ENCODE data around the gene ARRDC5. TPM values are rescaled to one million over a fixed set of nuclear protein-coding genes. Genes with fewer than 3 reads are reported as not detected.

ARRDC5 gene
- total RNA-seq, 2 experiments from 2014 or later, result 7.5 to 8.8 TPM

DNA sequence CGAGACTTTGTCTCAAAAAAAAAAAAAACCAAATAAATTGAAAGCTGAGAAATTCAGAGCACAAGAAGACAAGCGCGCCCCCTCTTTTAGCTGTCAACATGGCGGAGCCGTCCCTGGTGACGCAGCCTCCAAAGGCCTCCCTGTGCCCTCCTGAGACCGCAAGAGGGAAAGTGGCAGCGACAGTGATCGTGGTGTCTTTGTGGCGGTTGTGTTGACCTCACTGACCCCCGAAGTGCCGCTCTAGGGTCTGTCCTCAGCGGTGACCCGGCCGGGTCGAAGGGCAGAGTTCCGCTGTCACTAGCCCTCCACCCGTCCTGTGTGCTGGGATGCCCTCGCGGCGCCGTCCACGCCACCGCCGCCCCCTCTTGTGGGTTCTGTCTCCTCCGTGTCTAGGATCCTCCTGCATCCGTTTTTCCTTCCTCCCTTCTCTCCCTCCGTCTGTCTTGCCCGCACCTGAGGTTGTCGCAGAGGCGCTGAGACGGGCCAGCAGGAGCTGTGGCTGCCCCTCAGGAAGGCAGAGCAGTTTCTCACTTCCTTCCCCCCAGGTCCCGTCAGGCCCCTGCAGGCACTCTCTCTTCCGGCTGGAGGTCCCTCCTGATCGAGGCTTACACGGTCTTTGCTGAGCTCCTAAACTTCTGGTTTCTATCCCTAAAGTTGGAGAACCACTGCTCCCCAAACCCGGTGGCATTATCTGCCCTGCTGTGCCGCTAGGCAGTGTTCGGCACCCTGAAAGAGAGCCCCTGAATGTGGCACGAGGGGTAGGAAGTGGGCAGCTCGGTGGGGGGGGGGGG lies 13.8 kb upstream of the ARRDC5 start:
- Mint-ChIP-seq H3K27ac (peak overlapping the region; percentile 99), H3K4me1 (peaks cover 50% of the 10 kb centered on the region), H3K36me3 (peaks cover 47% of the 10 kb centered on the region), H3K9me3 (no peaks in the 10 kb centered on the region), H3K4me3 (peak overlapping the region; percentile 96), H3K27me3 (no peaks in the 10 kb centered on the region)
- DNase-seq (peak; percentile 72), ATAC-seq (ENCODE audit: low read depth) (peak; percentile 48)
- POLR2A ChIA-PET, result interaction anchor here (0.6 to 3.2 kb wide), 7 partner anchors 10 to 115 kb away, joined by 3 to 15 read pairs (median 5); partner anchors contain the start of genes KDM4B and PLIN3

GRCh38 chr19:4914736-4915501 lies 12.2 kb upstream of the ARRDC5 start:
- H3K4me1 Mint-ChIP-seq, result peaks cover 55% of the 10 kb centered on the region
- peaks cover 44% of the 10 kb centered on the region for H3K36me3 Mint-ChIP-seq
- POLR2A ChIA-PET, result interaction anchor here (0.5 to 3.2 kb wide), 4 partner anchors 43 to 124 kb away, joined by 4 to 15 read pairs (median 5); partner anchors contain the start of genes FEM1A and KDM4B
- peak overlapping the region; percentile 99 for H3K27ac Mint-ChIP-seq
- peak; percentile 72 for DNase-seq
- peak; percentile 62 for ATAC-seq (ENCODE audit: low read depth)
- no peaks in the 10 kb centered on the region for H3K27me3 Mint-ChIP-seq
- H3K9me3 Mint-ChIP-seq, result no peaks in the 10 kb centered on the region
- H3K4me3 Mint-ChIP-seq, result peak overlapping the region; percentile 96

DNA sequence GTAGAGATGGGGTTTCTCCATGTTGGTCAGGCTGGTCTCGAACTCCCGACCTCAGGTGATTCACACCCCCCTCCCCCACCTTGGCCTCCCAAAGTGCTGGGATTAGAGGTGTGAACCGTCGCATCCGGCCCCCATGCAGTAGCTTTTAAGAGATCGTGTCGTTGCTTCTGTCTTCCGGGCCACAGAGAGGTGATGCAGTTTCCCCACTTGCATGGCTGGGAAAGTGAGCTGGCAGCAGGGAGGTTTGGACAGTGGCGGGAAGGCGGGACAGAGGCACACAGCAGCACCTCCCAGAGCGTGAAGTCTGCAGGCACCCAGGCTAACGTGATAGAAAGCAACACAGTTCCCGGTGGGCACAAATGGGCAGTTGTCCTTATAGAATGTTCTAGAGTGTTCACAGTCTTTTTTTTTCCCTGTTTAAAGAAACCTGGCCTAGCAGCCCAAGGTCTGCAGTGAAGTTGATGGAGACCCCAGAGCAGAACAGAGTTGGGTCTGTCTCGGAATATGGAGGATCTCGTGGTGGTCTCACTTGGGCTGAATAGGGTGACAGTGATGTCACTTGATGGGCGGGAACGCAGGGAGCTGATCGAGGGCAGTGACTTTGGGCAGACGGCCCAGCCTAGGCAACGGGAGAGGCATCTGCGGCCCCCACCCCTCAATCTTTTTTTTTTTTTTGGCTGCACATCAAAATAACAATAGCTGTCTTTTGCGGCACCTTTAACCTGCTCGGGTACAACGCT lies 11.5 kb upstream of the ARRDC5 start:
- peak overlapping the region; percentile 99 for H3K27ac Mint-ChIP-seq
- H3K4me1 Mint-ChIP-seq, result peaks cover 55% of the 10 kb centered on the region
- H3K36me3 Mint-ChIP-seq, result peaks cover 41% of the 10 kb centered on the region
- H3K9me3 Mint-ChIP-seq, result no peaks in the 10 kb centered on the region
- ATAC-seq (ENCODE audit: low read depth), result no peak
- H3K27me3 Mint-ChIP-seq, result no peaks in the 10 kb centered on the region
- peak; percentile 41 for DNase-seq
- POLR2A ChIA-PET, result interaction anchor here (0.6 to 3.2 kb wide), 5 partner anchors 42 to 186 kb away, joined by 3 to 15 read pairs (median 5); partner anchors contain the start of genes FEM1A and KDM4B
- H3K4me3 Mint-ChIP-seq, result peak overlapping the region; percentile 96

GRCh38 chr19:4911786-4912672 lies 9.3 kb upstream of the ARRDC5 start:
- peaks cover 51% of the 10 kb centered on the region for H3K4me1 Mint-ChIP-seq
- H3K4me3 Mint-ChIP-seq, result peak overlapping the region; percentile 82
- DNase-seq (peak; percentile 66), ATAC-seq (ENCODE audit: low read depth) (peak; percentile 16)
- POLR2A ChIA-PET, result interaction anchor here (1.1 to 3.3 kb wide), 6 partner anchors 39 to 187 kb away, joined by 3 to 15 read pairs (median 6); partner anchors contain the start of genes DPP9, KDM4B and PLIN3
- peak overlapping the region; percentile 76 for H3K27ac Mint-ChIP-seq
- peaks cover 39% of the 10 kb centered on the region for H3K36me3 Mint-ChIP-seq
- H3K9me3 Mint-ChIP-seq, result no peaks in the 10 kb centered on the region
- no peaks in the 10 kb centered on the region for H3K27me3 Mint-ChIP-seq

- Mint-ChIP-seq H3K27ac (peak overlapping the region; percentile 76), H3K27me3 (no peaks in the 10 kb centered on the region), H3K36me3 (peaks cover 35% of the 10 kb centered on the region), H3K4me1 (peaks cover 47% of the 10 kb centered on the region), H3K4me3 (peak overlapping the region; percentile 82), H3K9me3 (no peaks in the 10 kb centered on the region)
- no peak for DNase-seq
- no peak for ATAC-seq (ENCODE audit: low read depth)
- POLR2A ChIA-PET, result interaction anchor here (0.5 to 3.3 kb wide), 8 partner anchors 11 to 187 kb away, joined by 3 to 15 read pairs (median 5); partner anchors contain the start of genes DPP9, KDM4B and PLIN3
Observed at GRCh38 chr19:4911314-4911713, 8.6 kb upstream of the ARRDC5 start.

DNA sequence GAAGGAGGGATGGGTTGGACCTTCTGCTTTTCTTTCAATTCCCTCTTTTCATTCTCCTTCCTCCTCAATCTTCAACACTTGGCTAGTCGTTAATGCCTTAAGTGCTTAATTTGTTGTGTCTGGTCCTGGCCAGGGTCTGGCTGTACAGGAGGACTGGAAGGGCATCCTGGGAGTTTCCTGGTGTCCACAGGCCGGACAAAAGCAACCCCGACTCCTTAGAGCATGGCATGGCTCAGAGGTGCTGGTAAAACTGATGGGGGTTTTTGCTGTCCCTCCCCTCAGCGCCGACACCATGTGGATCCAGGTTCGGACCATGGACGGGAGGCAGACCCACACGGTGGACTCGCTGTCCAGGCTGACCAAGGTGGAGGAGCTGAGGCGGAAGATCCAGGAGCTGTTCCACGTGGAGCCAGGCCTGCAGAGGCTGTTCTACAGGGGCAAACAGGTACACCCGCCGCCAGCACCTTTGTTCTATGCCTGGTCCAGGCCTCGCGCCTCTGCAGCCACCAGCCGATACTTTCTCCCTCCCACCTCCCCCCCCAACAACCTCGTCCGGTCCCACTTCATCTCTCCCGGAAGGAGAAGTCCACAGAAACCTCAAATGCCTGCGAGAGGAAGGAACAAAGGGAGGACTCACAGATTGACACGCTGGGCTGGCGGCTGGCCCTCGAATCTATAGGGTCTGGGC lies 8.0 kb upstream of the ARRDC5 start:
- Mint-ChIP-seq H3K36me3 (peaks cover 31% of the 10 kb centered on the region), H3K27ac (peak overlapping the region; percentile 76), H3K27me3 (no peaks in the 10 kb centered on the region), H3K4me1 (peaks cover 43% of the 10 kb centered on the region), H3K9me3 (no peaks in the 10 kb centered on the region), H3K4me3 (peak overlapping the region; percentile 82)
- POLR2A ChIA-PET, result interaction anchor here (0.5 to 3.3 kb wide), 6 partner anchors 11 to 186 kb away, joined by 3 to 15 read pairs (median 5); partner anchors contain the start of genes DPP9 and KDM4B
- ATAC-seq (ENCODE audit: low read depth) (no peak), DNase-seq (peak; percentile 55)

- Mint-ChIP-seq H3K4me3 (peak overlapping the region; percentile 82), H3K4me1 (peaks cover 37% of the 10 kb centered on the region), H3K27me3 (no peaks in the 10 kb centered on the region), H3K27ac (peak overlapping the region; percentile 76), H3K9me3 (no peaks in the 10 kb centered on the region), H3K36me3 (peaks cover 25% of the 10 kb centered on the region)
- POLR2A ChIA-PET, result interaction anchor here (3.3 kb wide), 1 partner anchor 185 kb away, joined by 7 read pairs; the partner anchor contains the start of gene DPP9
- peak; percentile 79 for ATAC-seq (ENCODE audit: low read depth)
- DNase-seq, result peak; percentile 98
Observed at GRCh38 chr19:4909897-4910593, 7.3 kb upstream of the ARRDC5 start.

GRCh38 chr19:4909156-4909896 lies 6.6 kb upstream of the ARRDC5 start, which contains the start of gene UHRF1:
Gene UHRF1 (plus strand): TSS chr19:4909501. CDS start chr19:4910886, 1,385 bp downstream.
- DNase-seq, result peak; percentile 76
- Mint-ChIP-seq H3K4me1 (peaks cover 30% of the 10 kb centered on the region), H3K27me3 (no peaks in the 10 kb centered on the region), H3K9me3 (no peaks in the 10 kb centered on the region), H3K27ac (peak within 1 kb of the TSS; percentile 76), H3K4me3 (peak within 1 kb of the TSS; percentile 82), H3K36me3 (peaks cover 22% of the 10 kb centered on the region)
- POLR2A ChIA-PET, result interaction anchor here (3.3 kb wide), 1 partner anchor 185 kb away, joined by 7 read pairs; the partner anchor contains the start of gene DPP9
- peak; percentile 32 for ATAC-seq (ENCODE audit: low read depth)

DNA sequence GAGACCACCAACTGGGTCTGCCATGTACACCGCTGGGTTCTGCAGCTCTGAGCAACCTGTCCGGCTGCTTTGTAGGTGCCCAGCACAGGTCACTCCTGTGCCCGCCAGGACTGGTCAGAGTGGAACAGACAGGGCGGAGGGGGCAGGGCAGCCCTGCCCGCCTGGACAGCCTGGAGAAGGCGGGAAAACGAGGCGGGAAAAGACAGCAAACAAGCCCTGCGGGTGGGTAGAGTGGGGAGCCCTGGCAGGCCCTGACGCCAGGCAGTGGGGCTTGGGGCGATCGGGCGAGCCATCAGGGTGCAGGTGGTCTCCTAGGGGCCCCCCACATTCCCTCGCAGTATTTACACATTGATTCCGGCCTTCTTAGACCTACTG lies 6.1 kb upstream of the ARRDC5 start:
- H3K4me3 Mint-ChIP-seq, result peak overlapping the region; percentile 59
- peaks cover 17% of the 10 kb centered on the region for H3K36me3 Mint-ChIP-seq
- POLR2A ChIA-PET, result no interaction called here
- no peak overlapping the region for H3K27ac Mint-ChIP-seq
- H3K4me1 Mint-ChIP-seq, result peaks cover 24% of the 10 kb centered on the region
- no peaks in the 10 kb centered on the region for H3K9me3 Mint-ChIP-seq
- ATAC-seq (ENCODE audit: low read depth) (no peak), DNase-seq (no peak)
- no peaks in the 10 kb centered on the region for H3K27me3 Mint-ChIP-seq

- ATAC-seq (ENCODE audit: low read depth) (no peak), DNase-seq (no peak)
- Mint-ChIP-seq H3K9me3 (no peaks in the 10 kb centered on the region), H3K4me3 (no peak overlapping the region), H3K27me3 (no peaks in the 10 kb centered on the region), H3K4me1 (peaks cover 23% of the 10 kb centered on the region), H3K36me3 (peaks cover 16% of the 10 kb centered on the region), H3K27ac (no peak overlapping the region)
- POLR2A ChIA-PET, result no interaction called here
Observed at GRCh38 chr19:4908360-4908759, 5.7 kb upstream of the ARRDC5 start.

Data from activated naive CD8-positive, alpha-beta T cell treated with anti-CD3 and anti-CD28 coated beads, Interleukin-2, amount 10 ng/mL, durations not matched to agents 7 days and 5 days (primary cell).